OCI-LY1 (cell line): ENCODE data around the gene SMOC2.

Experiments used
- H2AFZ ChIP-seq: fragments of 200-600 bp; sonication (generic), shearing (Covaris generic); 2 replicates; pipeline ENCODE4 v1.6.0; 2014; ENCODE audit warnings: antibody characterized with exemption, mild to moderate bottlenecking, low read length
- H3F3A ChIP-seq: fragments of 200-600 bp; sonication (generic), shearing (Covaris generic); 2 replicates; pipeline ENCODE4 v1.6.0; 2014; ENCODE audit warnings: mild to moderate bottlenecking, antibody characterized with exemption, low read length, moderate library complexity; ENCODE audit not compliant: insufficient read depth
- H3K27ac ChIP-seq: fragments of 200-600 bp; sonication (generic); 2 replicates; pipeline ENCODE4 v1.5.1; 2014; ENCODE audit warnings: low read length, mixed run types, mild to moderate bottlenecking, low read depth; ENCODE audit not compliant: poor library complexity, severe bottlenecking
- H3K27me3 ChIP-seq: fragments of 200-600 bp; sonication (generic); 2 replicates; pipeline ENCODE4 v1.6.0; 2014; ENCODE audit warnings: antibody characterized with exemption, mild to moderate bottlenecking, low read length, moderate library complexity; ENCODE audit not compliant: insufficient read depth
- H3K36me3 ChIP-seq: fragments of 200-600 bp; sonication (generic); 2 replicates; pipeline ENCODE4 v1.6.1; 2014; ENCODE audit warnings: mild to moderate bottlenecking, antibody characterized with exemption, low read length, moderate library complexity, mixed read lengths; ENCODE audit not compliant: insufficient read depth
- H3K4me1 ChIP-seq: fragments of 200-600 bp; sonication (generic); 2 replicates; pipeline ENCODE4 v1.5.1; 2014; ENCODE audit warnings: mild to moderate bottlenecking, low read length, moderate library complexity; ENCODE audit not compliant: insufficient read depth, severe bottlenecking
- H3K4me2 ChIP-seq: fragments of 200-600 bp; sonication (generic), shearing (Covaris generic); 2 replicates; pipeline ENCODE4 v1.6.1; 2014; ENCODE audit warnings: low read length
- H3K4me3 ChIP-seq: fragments of 200-600 bp; sonication (generic); 2 replicates; pipeline ENCODE4 v1.5.1; 2014; ENCODE audit warnings: low read length, low read depth, mild to moderate bottlenecking, mixed read lengths; ENCODE audit not compliant: poor library complexity, severe bottlenecking
- H3K79me2 ChIP-seq: fragments of 200-600 bp; shearing (Covaris generic); 2 replicates; pipeline ENCODE4 v1.6.1; 2016; ENCODE audit warnings: mixed run types, low read length, mixed read lengths; ENCODE audit not compliant: insufficient read depth
- H3K9ac ChIP-seq: fragments of 200-600 bp; sonication (generic), shearing (Covaris generic); 2 replicates; pipeline ENCODE4 v1.6.1; 2014; ENCODE audit warnings: mild to moderate bottlenecking, low read length, mixed read lengths
- H3K9me2 ChIP-seq: fragments of 200-600 bp; sonication (generic), shearing (Covaris generic); 2 replicates; pipeline ENCODE4 v1.6.1; 2014; ENCODE audit warnings: low read depth, mild to moderate bottlenecking, low read length, mixed read lengths
- H3K9me3 ChIP-seq: fragments of 200-600 bp; shearing (Covaris generic); 2 replicates; pipeline ENCODE4 v1.6.1; 2014; ENCODE audit warnings: low read length, mixed read lengths
- H4K20me1 ChIP-seq: fragments of 200-600 bp; sonication (generic), shearing (Covaris generic); 2 replicates; pipeline ENCODE4 v1.6.0; 2016; ENCODE audit warnings: mild to moderate bottlenecking, low read length; ENCODE audit not compliant: insufficient read depth
- EZH2 ChIP-seq: fragments of 200-600 bp; sonication (generic), shearing (Covaris generic); IDR thresholded peaks from 2 replicates; pipeline ENCODE4 v1.8.0; 2017; ENCODE audit warnings: borderline replicate concordance, mixed run types, mild to moderate bottlenecking, antibody characterized with exemption, low read length, moderate library complexity, mixed read lengths
- TF ChIP-seq, protein P1 (sequence below): fragments of 200-600 bp; sonication (generic), shearing (Covaris generic); IDR thresholded peaks from 2 replicates; pipeline ENCODE4 v1.5.1; 2017; ENCODE audit warnings: mild to moderate bottlenecking, antibody characterized with exemption, low read length, moderate library complexity, mixed read lengths

The SMOC2 gene

DNA sequence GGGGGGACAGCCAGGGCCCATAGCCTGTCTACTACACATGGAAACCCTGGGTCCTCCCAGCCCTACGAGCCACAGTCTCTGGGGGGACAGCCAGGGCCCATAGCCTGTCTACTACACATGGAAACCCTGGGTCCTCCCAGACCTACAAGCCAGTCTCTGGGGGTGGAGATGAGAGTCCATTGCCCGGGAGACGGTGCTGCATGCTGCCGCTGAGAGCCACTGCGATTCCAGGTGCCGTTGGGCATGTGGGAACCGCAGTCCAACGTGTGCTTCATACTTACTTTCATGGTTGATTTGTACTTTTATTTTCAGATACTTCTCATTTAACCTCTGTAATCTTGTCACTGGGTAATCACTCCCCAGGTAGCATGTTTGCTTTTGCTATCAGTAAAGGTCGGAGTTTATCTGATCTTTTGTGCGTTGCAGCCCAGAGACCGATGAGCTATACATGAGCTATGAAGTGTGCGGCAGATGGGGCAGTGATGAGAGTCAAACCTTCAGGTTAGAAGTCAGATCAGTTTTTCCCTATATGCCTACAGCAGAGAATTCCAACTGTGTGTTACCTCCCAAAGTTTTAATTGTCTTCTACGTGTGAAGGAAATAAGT, 58.2 kb downstream of the SMOC2 start:
- Histone ChIP-seq H3K9ac (no peak overlapping the region), H3K36me3 (no peaks in the 10 kb centered on the region), H3K4me2 (no peak overlapping the region), H3F3A (no peaks in the 10 kb centered on the region), H3K9me2 (no peaks in the 10 kb centered on the region), H3K4me3 (no peak overlapping the region), H3K27ac (no peak overlapping the region), H3K9me3 (no peaks in the 10 kb centered on the region), H2AFZ (no peak overlapping the region), H3K79me2 (no peaks in the 10 kb centered on the region), H3K27me3 (no peaks in the 10 kb centered on the region), H4K20me1 (no peaks in the 10 kb centered on the region), H3K4me1 (no peaks in the 10 kb centered on the region)
- no peak for TF ChIP-seq EZH2
- TF ChIP-seq, protein P1, sequence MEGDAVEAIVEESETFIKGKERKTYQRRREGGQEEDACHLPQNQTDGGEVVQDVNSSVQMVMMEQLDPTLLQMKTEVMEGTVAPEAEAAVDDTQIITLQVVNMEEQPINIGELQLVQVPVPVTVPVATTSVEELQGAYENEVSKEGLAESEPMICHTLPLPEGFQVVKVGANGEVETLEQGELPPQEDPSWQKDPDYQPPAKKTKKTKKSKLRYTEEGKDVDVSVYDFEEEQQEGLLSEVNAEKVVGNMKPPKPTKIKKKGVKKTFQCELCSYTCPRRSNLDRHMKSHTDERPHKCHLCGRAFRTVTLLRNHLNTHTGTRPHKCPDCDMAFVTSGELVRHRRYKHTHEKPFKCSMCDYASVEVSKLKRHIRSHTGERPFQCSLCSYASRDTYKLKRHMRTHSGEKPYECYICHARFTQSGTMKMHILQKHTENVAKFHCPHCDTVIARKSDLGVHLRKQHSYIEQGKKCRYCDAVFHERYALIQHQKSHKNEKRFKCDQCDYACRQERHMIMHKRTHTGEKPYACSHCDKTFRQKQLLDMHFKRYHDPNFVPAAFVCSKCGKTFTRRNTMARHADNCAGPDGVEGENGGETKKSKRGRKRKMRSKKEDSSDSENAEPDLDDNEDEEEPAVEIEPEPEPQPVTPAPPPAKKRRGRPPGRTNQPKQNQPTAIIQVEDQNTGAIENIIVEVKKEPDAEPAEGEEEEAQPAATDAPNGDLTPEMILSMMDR = no peak

DNA sequence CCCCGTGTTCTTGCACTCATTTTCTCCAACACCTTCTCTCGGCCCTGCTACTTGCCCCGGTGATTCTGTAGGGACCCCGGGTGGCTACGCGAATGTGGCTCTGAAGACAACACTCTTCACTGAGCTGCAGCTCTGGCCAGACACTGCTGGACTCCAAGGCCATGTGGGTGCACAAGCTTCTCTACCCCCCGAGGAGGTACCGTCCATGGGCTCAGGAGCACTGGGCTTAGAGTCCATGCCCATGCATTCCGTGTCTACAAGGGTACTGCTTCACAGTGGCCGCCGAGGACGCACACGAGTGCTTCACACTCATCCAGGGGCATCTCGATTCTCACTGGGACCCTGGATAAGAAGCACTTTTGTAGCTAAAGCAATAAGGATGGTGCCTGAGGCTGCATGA, 59.5 kb downstream of the SMOC2 start:
- no peaks in the 10 kb centered on the region for H3F3A ChIP-seq

GRCh38 chr6:168501561-168501960, 60.6 kb downstream of the SMOC2 start:
- H3K36me3 ChIP-seq = no peaks in the 10 kb centered on the region
- H3K79me2 ChIP-seq = no peaks in the 10 kb centered on the region
- no peaks in the 10 kb centered on the region for H3K4me1 ChIP-seq
- no peaks in the 10 kb centered on the region for H3K27me3 ChIP-seq
- no peaks in the 10 kb centered on the region for H3K9me2 ChIP-seq
- no peaks in the 10 kb centered on the region for H3F3A ChIP-seq
- H3K4me3 ChIP-seq = no peak overlapping the region
- TF ChIP-seq EZH2 = no peak
- TF ChIP-seq, protein P1 = no peak
- no peak overlapping the region for H3K9ac ChIP-seq
- H3K27ac ChIP-seq = no peak overlapping the region
- H4K20me1 ChIP-seq = no peaks in the 10 kb centered on the region
- H3K9me3 ChIP-seq = no peaks in the 10 kb centered on the region
- H2AFZ ChIP-seq = no peak overlapping the region
- no peak overlapping the region for H3K4me2 ChIP-seq

More for the DNA sequence above, 59.5 kb downstream of the SMOC2 start:
- Histone ChIP-seq H3K9ac (no peak overlapping the region), H3K4me1 (no peaks in the 10 kb centered on the region), H3K4me2 (no peak overlapping the region), H3K79me2 (no peaks in the 10 kb centered on the region), H3K36me3 (no peaks in the 10 kb centered on the region), H3K4me3 (no peak overlapping the region), H3K27me3 (no peaks in the 10 kb centered on the region), H4K20me1 (no peaks in the 10 kb centered on the region), H3K9me3 (no peaks in the 10 kb centered on the region), H3K27ac (no peak overlapping the region), H2AFZ (no peak overlapping the region), H3K9me2 (no peaks in the 10 kb centered on the region)
- TF ChIP-seq, protein P1 = no peak
- TF ChIP-seq EZH2 = no peak
